Measurements from ENCODE around the gene CPN2. TPM values are rescaled to one million over a fixed set of nuclear protein-coding genes. Genes with fewer than 3 reads are reported as not detected.

CPN2 gene
- total and polyA plus RNA-seq, 2 of the 13 experiments (the other 11 are each of a cell fraction or from before 2014, with no cell fraction given): 26.7 to 27.7 TPM

GRCh38 chr3:194395778-194396538 lies 44.8 kb upstream of the CPN2 start (continued):
- no peak for TF ChIP-seq TAF15 (IDR thresholded peaks at IDR 0.05; ENCODE audit: low read depth, low read length, poor library complexity, severe bottlenecking)
- TF ChIP-seq ZNF616 (CRISPR knock-in tag; IDR thresholded peaks at IDR 0.05; ENCODE audit: low read depth): no peak
- no peak for TF ChIP-seq ZNF232 (CRISPR knock-in tag; IDR thresholded peaks at IDR 0.05; ENCODE audit: borderline replicate concordance)
- no peak for TF ChIP-seq NONO (IDR thresholded peaks at IDR 0.05)
- TF ChIP-seq NONO (CRISPR knock-in tag; conservative IDR thresholded peaks at IDR 0.05): peak; percentile 54; the same call in 1 of the 2 replicates
- TF ChIP-seq GATAD2A (CRISPR knock-in tag; IDR thresholded peaks at IDR 0.05): peak; percentile 47
- peak; percentile 40; the same call in 1 of the 2 replicates for TF ChIP-seq ZNF891 (CRISPR knock-in tag; IDR thresholded peaks at IDR 0.05)
- TF ChIP-seq ZNF292 (CRISPR knock-in tag; IDR thresholded peaks at IDR 0.05; ENCODE audit: borderline replicate concordance, low read depth): peak; percentile 66; the same call in 1 of the 2 replicates
- peak; percentile 50; the same call in 1 of the 2 replicates for TF ChIP-seq ARID4A (CRISPR knock-in tag; IDR thresholded peaks at IDR 0.05; ENCODE audit: borderline replicate concordance)
- no peak for TF ChIP-seq ZNF33B (CRISPR knock-in tag; IDR thresholded peaks at IDR 0.05)
- no peak for TF ChIP-seq HCFC1 (IDR thresholded peaks at IDR 0.05; ENCODE audit: low read depth, low read length)
- TF ChIP-seq AKNA (CRISPR knock-in tag; IDR thresholded peaks at IDR 0.05; ENCODE audit: borderline replicate concordance): no peak
- TF ChIP-seq NFAT5 (CRISPR knock-in tag; IDR thresholded peaks at IDR 0.05): no peak
- no peak for TF ChIP-seq FOXK1 (CRISPR knock-in tag; IDR thresholded peaks at IDR 0.05; ENCODE audit: borderline replicate concordance, low read depth)
- no peak for TF ChIP-seq HNF4A (CRISPR knock-in tag; IDR thresholded peaks at IDR 0.05)
